MM.1S (cell line): ENCODE results near the gene PDPN.

Experiments
- EZH2phosphoT487 ChIP-seq: fragments of 300-600 bp; sonication (generic); IDR thresholded peaks from 2 replicates; pipeline ENCODE4 v1.6.1; 2018; ENCODE audit warnings: antibody characterized with exemption, low read length
- TF ChIP-seq, protein P1 (sequence below): fragments of 300-600 bp; sonication (generic); IDR thresholded peaks from 2 replicates; pipeline ENCODE4 v1.5.1; 2016; ENCODE audit warnings: antibody characterized with exemption, low read length, mixed read lengths

DNA sequence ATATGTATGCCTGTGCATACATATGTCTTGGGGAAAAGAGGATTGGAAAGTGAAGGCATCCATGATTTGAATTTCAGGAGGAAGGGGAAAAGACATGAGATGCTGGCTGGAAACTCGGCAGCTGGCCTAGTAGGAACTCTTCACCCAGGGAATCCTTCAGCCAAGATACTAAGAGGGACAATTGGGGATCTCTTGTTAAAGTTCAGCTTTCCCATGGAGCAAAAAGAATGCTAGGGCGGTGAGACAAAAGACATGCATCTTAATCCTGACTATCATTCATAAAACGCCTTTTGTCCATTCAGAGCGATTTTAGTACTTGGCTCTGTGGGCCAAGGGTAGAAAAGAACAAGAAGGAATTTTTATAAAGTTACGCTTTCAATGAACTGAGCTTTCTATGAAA is 20.5 kb downstream of the PDPN start:
- TF ChIP-seq, protein P1, sequence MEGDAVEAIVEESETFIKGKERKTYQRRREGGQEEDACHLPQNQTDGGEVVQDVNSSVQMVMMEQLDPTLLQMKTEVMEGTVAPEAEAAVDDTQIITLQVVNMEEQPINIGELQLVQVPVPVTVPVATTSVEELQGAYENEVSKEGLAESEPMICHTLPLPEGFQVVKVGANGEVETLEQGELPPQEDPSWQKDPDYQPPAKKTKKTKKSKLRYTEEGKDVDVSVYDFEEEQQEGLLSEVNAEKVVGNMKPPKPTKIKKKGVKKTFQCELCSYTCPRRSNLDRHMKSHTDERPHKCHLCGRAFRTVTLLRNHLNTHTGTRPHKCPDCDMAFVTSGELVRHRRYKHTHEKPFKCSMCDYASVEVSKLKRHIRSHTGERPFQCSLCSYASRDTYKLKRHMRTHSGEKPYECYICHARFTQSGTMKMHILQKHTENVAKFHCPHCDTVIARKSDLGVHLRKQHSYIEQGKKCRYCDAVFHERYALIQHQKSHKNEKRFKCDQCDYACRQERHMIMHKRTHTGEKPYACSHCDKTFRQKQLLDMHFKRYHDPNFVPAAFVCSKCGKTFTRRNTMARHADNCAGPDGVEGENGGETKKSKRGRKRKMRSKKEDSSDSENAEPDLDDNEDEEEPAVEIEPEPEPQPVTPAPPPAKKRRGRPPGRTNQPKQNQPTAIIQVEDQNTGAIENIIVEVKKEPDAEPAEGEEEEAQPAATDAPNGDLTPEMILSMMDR = no peak
- no peak for TF ChIP-seq EZH2phosphoT487
